Keratinocyte (primary cell): ENCODE data around the gene WDR83. TPM values are rescaled to one million over a fixed set of nuclear protein-coding genes. Genes with fewer than 3 reads are reported as not detected.

Experiments used
- DNase-seq: peaks from one replicate; pipeline ENCODE4 v3.0.0-alpha.2; 2011; ENCODE audit warnings: low read depth, missing footprints, low spot score
- FAIRE-seq: peaks from 2 replicates; lab custom pipeline; 2011; peaks lifted over from hg19 to GRCh38; lab: Jason Lieb, UNC
- H2AFZ ChIP-seq: 2 replicates; pipeline ENCODE4 v1.6.0; 2012; ENCODE audit warnings: low read length, control low read depth, inconsistent platforms; ENCODE audit not compliant: control insufficient read depth
- H3K27ac ChIP-seq: 2 replicates; pipeline ENCODE4 v1.5.1; 2011; ENCODE audit warnings: low read length; ENCODE audit not compliant: control insufficient read depth, insufficient read depth
- H3K27me3 ChIP-seq: 3 replicates; pipeline ENCODE4 v1.6.0; 2011; ENCODE audit warnings: low read length; ENCODE audit not compliant: control insufficient read depth, insufficient read depth; ENCODE audit errors: extremely low read depth
- H3K36me3 ChIP-seq, 2 experiments: 2 replicates in 1 of 2; 3 replicates in 1 of 2; pipeline ENCODE4 v1.5.1; 2011; ENCODE audit warnings: low read length in 2 of 2, mild to moderate bottlenecking in 1 of 2; ENCODE audit not compliant: control insufficient read depth in 2 of 2, insufficient read depth in 2 of 2; ENCODE audit errors: extremely low read depth in 1 of 2
- H3K4me1 ChIP-seq: 3 replicates; pipeline ENCODE4 v1.5.1; 2011; ENCODE audit warnings: low read length; ENCODE audit not compliant: control insufficient read depth, insufficient read depth; ENCODE audit errors: extremely low read depth
- H3K4me2 ChIP-seq: 3 replicates; pipeline ENCODE4 v1.6.0; 2011; ENCODE audit warnings: low read depth, low read length; ENCODE audit not compliant: control insufficient read depth, insufficient read depth; ENCODE audit errors: extremely low read depth
- H3K4me3 ChIP-seq, 3 experiments: fragments of 200-600 bp in 1 of 3; sonication (generic) in 1 of 3; 2 replicates in 2 of 3; 3 replicates in 1 of 3; pipeline ENCODE4 v1.5.1; 2011 to 2016; ENCODE audit warnings: low read length in 3 of 3, mild to moderate bottlenecking in 3 of 3, control low read depth in 2 of 3, inconsistent platforms in 1 of 3, low read depth in 1 of 3, mixed read lengths in 1 of 3, mixed run types in 1 of 3, moderate library complexity in 1 of 3; ENCODE audit not compliant: control insufficient read depth in 2 of 3, insufficient read depth in 2 of 3; ENCODE audit errors: extremely low read depth in 1 of 3
- H3K79me2 ChIP-seq: 2 replicates; pipeline ENCODE4 v1.6.0; 2012; ENCODE audit warnings: low read length; ENCODE audit not compliant: control insufficient read depth, insufficient read depth
- H3K9ac ChIP-seq: 3 replicates; pipeline ENCODE4 v1.6.0; 2011; ENCODE audit warnings: low read length; ENCODE audit not compliant: control insufficient read depth, insufficient read depth; ENCODE audit errors: extremely low read depth
- H3K9me1 ChIP-seq: 3 replicates; pipeline ENCODE4 v1.6.0; 2011; ENCODE audit warnings: low read length; ENCODE audit not compliant: control insufficient read depth, insufficient read depth; ENCODE audit errors: extremely low read depth
- H3K9me3 ChIP-seq: 2 replicates; pipeline ENCODE4 v1.5.1; 2012; ENCODE audit warnings: low read depth, low read length; ENCODE audit not compliant: control insufficient read depth
- H4K20me1 ChIP-seq: 3 replicates; pipeline ENCODE4 v1.6.0; 2011; ENCODE audit warnings: low read length; ENCODE audit not compliant: control insufficient read depth, insufficient read depth; ENCODE audit errors: extremely low read depth
- EZH2 ChIP-seq: IDR thresholded peaks from one replicate; pipeline ENCODE4 v1.6.1; 2012; ENCODE audit warnings: inconsistent platforms, mild to moderate bottlenecking, low read length, moderate library complexity
- dilution Hi-C: fragments of 300-500 bp; cut with MboI; formaldehyde crosslinking; loops from one replicate; pipeline ENCODE4 v1.7.0; 2020; ENCODE audit warnings: low sequenced_read_pairs; ENCODE audit not compliant: extremely low pct_ligation_motif_present
- polyA plus RNA-seq, 5 experiments: library from polyadenylated mRNA; depleted of rRNA in 3 of 5; stranded (reverse) in 3 of 5; stranded (forward) in 1 of 5; unstranded in 1 of 5; fragments of >200 nt; gene quantifications; 1 replicate in 1 of 5; 2 replicates in 3 of 5; 3 replicates in 1 of 5; pipeline versions ENCODE4 v1.2.1 to v1.2.3, GENCODE V29; 2011 to 2012; ENCODE audit warnings: missing spikeins in 2 of 5, low read depth in 1 of 5, low replicate concordance in 1 of 5
- TF ChIP-seq, protein P1 (sequence below), 3 experiments: IDR thresholded peaks in 1 of 3; conservative IDR thresholded peaks in 1 of 3; optimal IDR thresholded peaks in 1 of 3; 2 replicates in 2 of 3; 3 replicates in 1 of 3; pipeline versions ENCODE3 to v1.5.1; 2011; ENCODE audit warnings: low read length in 3 of 3, mild to moderate bottlenecking in 3 of 3, moderate library complexity in 2 of 3, control low read depth in 1 of 3, inconsistent platforms in 1 of 3; ENCODE audit not compliant: insufficient read depth in 2 of 3; ENCODE audit errors: extremely low read depth in 1 of 3

WDR83 gene
- polyA plus RNA-seq, 1 donor (not counting 4 experiments of a cell fraction or from before 2014, with no cell fraction given): 3.8 TPM

DNA sequence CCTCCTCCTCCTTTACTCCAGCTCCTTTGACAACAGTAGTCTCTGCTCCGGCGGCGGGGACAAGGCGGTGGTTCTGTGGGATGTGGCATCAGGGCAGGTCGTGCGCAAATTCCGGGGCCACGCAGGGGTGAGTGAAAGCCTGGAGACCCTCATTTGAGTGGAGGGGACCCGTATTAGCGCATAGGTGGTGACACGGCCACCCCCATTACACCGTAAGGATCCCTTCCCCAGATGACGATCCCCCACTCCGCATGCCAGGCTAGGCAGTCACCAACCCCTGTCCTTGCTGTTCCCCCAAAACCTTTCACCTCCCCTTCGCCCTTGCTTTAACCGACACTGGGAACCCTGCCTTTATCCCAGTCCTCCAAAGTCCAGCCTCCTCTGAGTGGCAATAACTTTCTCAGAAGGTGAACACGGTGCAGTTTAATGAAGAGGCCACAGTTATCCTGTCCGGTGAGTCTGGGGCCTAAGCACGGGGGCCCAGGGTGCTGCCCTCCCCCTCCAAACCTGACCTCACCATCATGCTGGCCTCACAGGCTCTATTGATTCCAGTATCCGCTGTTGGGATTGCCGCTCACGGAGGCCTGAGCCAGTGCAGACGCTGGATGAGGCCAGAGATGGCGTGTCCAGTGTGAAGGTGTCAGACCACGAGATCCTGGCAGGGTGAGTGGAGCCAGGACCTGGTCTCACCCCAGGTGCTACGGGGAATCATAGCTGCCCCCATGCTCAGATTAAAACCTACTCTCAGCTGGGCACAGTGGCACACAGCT lies 3.7 kb downstream of the WDR83 start:
- peak overlapping the region; percentile 68 to 100 (median 91) for H3K4me3 ChIP-seq
- H4K20me1 ChIP-seq: no peaks in the 10 kb centered on the region
- H3K27ac ChIP-seq: peak overlapping the region; percentile 99
- H3K9ac ChIP-seq: peak overlapping the region; percentile 94
- TF ChIP-seq, protein P1, sequence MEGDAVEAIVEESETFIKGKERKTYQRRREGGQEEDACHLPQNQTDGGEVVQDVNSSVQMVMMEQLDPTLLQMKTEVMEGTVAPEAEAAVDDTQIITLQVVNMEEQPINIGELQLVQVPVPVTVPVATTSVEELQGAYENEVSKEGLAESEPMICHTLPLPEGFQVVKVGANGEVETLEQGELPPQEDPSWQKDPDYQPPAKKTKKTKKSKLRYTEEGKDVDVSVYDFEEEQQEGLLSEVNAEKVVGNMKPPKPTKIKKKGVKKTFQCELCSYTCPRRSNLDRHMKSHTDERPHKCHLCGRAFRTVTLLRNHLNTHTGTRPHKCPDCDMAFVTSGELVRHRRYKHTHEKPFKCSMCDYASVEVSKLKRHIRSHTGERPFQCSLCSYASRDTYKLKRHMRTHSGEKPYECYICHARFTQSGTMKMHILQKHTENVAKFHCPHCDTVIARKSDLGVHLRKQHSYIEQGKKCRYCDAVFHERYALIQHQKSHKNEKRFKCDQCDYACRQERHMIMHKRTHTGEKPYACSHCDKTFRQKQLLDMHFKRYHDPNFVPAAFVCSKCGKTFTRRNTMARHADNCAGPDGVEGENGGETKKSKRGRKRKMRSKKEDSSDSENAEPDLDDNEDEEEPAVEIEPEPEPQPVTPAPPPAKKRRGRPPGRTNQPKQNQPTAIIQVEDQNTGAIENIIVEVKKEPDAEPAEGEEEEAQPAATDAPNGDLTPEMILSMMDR (optimal IDR thresholded peaks at IDR 0.05 in 1 of 3, IDR thresholded peaks at IDR 0.05 in 1 of 3, conservative IDR thresholded peaks at IDR 0.05 in 1 of 3; ENCODE audit: extremely low read depth in 1 of 3, insufficient read depth in 2 of 3, low read length in 3 of 3): no peak
- TF ChIP-seq EZH2: no peak
- H3K4me1 ChIP-seq: peaks cover 34% of the 10 kb centered on the region
- DNase-seq: no peak
- FAIRE-seq: no peak
- H3K9me1 ChIP-seq: no peaks in the 10 kb centered on the region
- H3K27me3 ChIP-seq: no peaks in the 10 kb centered on the region
- H3K4me2 ChIP-seq: peak overlapping the region; percentile 95
- H3K79me2 ChIP-seq: peaks cover 46% of the 10 kb centered on the region
- peaks cover 11 to 22% of the 10 kb centered on the region in 2 experiments for H3K36me3 ChIP-seq
- H2AFZ ChIP-seq: peak overlapping the region; percentile 92
- no peaks in the 10 kb centered on the region for H3K9me3 ChIP-seq
- dilution Hi-C loops: no loop called here

GRCh38 chr19:12672744-12673143 lies 6.1 kb downstream of the WDR83 start:
- Histone ChIP-seq H3K4me2 (no peak overlapping the region), H3K9me1 (no peaks in the 10 kb centered on the region), H3K36me3 (peaks cover 20 to 31% of the 10 kb centered on the region in 2 experiments), H4K20me1 (peaks cover 4% of the 10 kb centered on the region), H3K79me2 (peaks cover 31% of the 10 kb centered on the region), H2AFZ (no peak overlapping the region), H3K4me1 (peaks cover 18% of the 10 kb centered on the region), H3K27ac (no peak overlapping the region), H3K9me3 (no peaks in the 10 kb centered on the region), H3K9ac (no peak overlapping the region), H3K4me3 (no peak overlapping the region), H3K27me3 (no peaks in the 10 kb centered on the region)
- no peak for FAIRE-seq
- dilution Hi-C loops: no loop called here
- TF ChIP-seq EZH2: no peak
- TF ChIP-seq, protein P1 (optimal IDR thresholded peaks at IDR 0.05 in 1 of 3, IDR thresholded peaks at IDR 0.05 in 1 of 3, conservative IDR thresholded peaks at IDR 0.05 in 1 of 3; ENCODE audit: extremely low read depth in 1 of 3, insufficient read depth in 2 of 3, low read length in 3 of 3): no peak
- DNase-seq: no peak
